SU-DHL-6 (cell line): ENCODE data around the gene DAPK1.

Source experiments
- CTCF ChIP-seq: fragments of 200-600 bp; sonication (generic); IDR thresholded peaks from one replicate; pipeline ENCODE4 v1.5.1; 2017; ENCODE audit warnings: antibody characterized with exemption, mild to moderate bottlenecking, low read length, moderate library complexity; ENCODE audit not compliant: insufficient read depth, poor library complexity, severe bottlenecking
- EZH2phosphoT487 ChIP-seq: fragments of 200-600 bp; sonication (generic), shearing (Covaris generic); conservative IDR thresholded peaks from 2 replicates; pipeline ENCODE4 v1.6.1; 2018; ENCODE audit warnings: mild to moderate bottlenecking, antibody characterized with exemption, low read length, moderate library complexity, mixed read lengths

- TF ChIP-seq CTCF = no peak
- TF ChIP-seq EZH2phosphoT487 = no peak
Measured at GRCh38 chr9:87740209-87740608, 242.5 kb downstream of the DAPK1 start.
